H1 (cell line): ENCODE results near the gene EPHA3. TPM values are rescaled to one million over a fixed set of nuclear protein-coding genes. Genes with fewer than 3 reads are reported as not detected.

Experiments used
- ASH2L ChIP-seq: fragments of 200-600, 300-600 bp; sonication (generic); IDR thresholded peaks from one replicate; pipeline ENCODE4 v1.7.1; 2017; ENCODE audit warnings: low read length
- BACH1 ChIP-seq: IDR thresholded peaks from 2 replicates; pipeline ENCODE4 v1.6.1; 2012; ENCODE audit warnings: low read length, improper control_type of control experiment
- CHD2 ChIP-seq: IDR thresholded peaks from 2 replicates; pipeline ENCODE4 v1.6.1; 2012; ENCODE audit warnings: low read length, improper control_type of control experiment
- CTCF ChIP-seq, 3 experiments: IDR thresholded peaks; 1 replicate in 2 of 3; 2 replicates in 1 of 3; pipeline versions ENCODE4 v1.5.1 to v1.6.1; 2011; ENCODE audit warnings: low read length in 3 of 3, mild to moderate bottlenecking in 3 of 3, inconsistent platforms in 2 of 3, low read depth in 1 of 3, moderate library complexity in 1 of 3; ENCODE audit not compliant: insufficient read depth in 1 of 3; ENCODE audit errors: control extremely low read depth in 1 of 3
- EP300 ChIP-seq, 2 experiments: IDR thresholded peaks; 1 replicate in 1 of 2; 2 replicates in 1 of 2; pipeline ENCODE4 v1.6.1; 2011 to 2012; ENCODE audit warnings: low read depth in 2 of 2, low read length in 2 of 2, mild to moderate bottlenecking in 2 of 2, borderline replicate concordance in 1 of 2, inconsistent platforms in 1 of 2, moderate library complexity in 1 of 2
- EZH2 ChIP-seq: fragments of 200-600 bp; sonication (generic); IDR thresholded peaks from 2 replicates; pipeline ENCODE4 v1.7.1; 2012; ENCODE audit warnings: low read depth, mild to moderate bottlenecking, moderate library complexity, low read length, inconsistent platforms; ENCODE audit not compliant: severe bottlenecking
- GABPA ChIP-seq: IDR thresholded peaks from 2 replicates; pipeline ENCODE4 v1.6.1; 2011; ENCODE audit warnings: mild to moderate bottlenecking, low read length, moderate library complexity, borderline replicate concordance; ENCODE audit not compliant: insufficient read depth
- JUND ChIP-seq: IDR thresholded peaks from 2 replicates; pipeline ENCODE4 v1.6.1; 2011; ENCODE audit warnings: mild to moderate bottlenecking, improper control_type of control experiment, low read length
- MAX ChIP-seq: IDR thresholded peaks from 2 replicates; pipeline ENCODE4 v1.6.1; 2012; ENCODE audit warnings: inconsistent platforms
- NANOG ChIP-seq: IDR thresholded peaks from 2 replicates; pipeline ENCODE4 v1.6.1; 2011; ENCODE audit warnings: low read length, low read depth, mild to moderate bottlenecking, inconsistent platforms; ENCODE audit not compliant: insufficient read depth, poor library complexity, severe bottlenecking
- NRF1 ChIP-seq: IDR thresholded peaks from 2 replicates; pipeline ENCODE4 v1.6.1; 2011; ENCODE audit warnings: mild to moderate bottlenecking, low read depth, low read length, improper control_type of control experiment
- POU5F1 ChIP-seq: IDR thresholded peaks from 2 replicates; pipeline ENCODE4 v1.6.1; 2011; ENCODE audit warnings: low read depth, mild to moderate bottlenecking, low read length, moderate library complexity
- RAD21 ChIP-seq, 2 experiments: IDR thresholded peaks in 1 of 2; conservative IDR thresholded peaks in 1 of 2; 2 replicates each; pipeline ENCODE4 v1.6.1; 2011; ENCODE audit warnings: low read depth in 2 of 2, low read length in 2 of 2, improper control_type of control experiment in 1 of 2, inconsistent platforms in 1 of 2, mild to moderate bottlenecking in 1 of 2, moderate library complexity in 1 of 2
- RBBP5 ChIP-seq: IDR thresholded peaks from 2 replicates; pipeline ENCODE4 v1.7.1; 2012; ENCODE audit warnings: low read depth, mild to moderate bottlenecking, inconsistent platforms, low read length, moderate library complexity, borderline replicate concordance
- RXRA ChIP-seq: IDR thresholded peaks from 2 replicates; pipeline ENCODE4 v1.6.1; 2011; ENCODE audit warnings: low read depth, mild to moderate bottlenecking, low read length, moderate library complexity; ENCODE audit not compliant: insufficient read depth
- SP1 ChIP-seq: IDR thresholded peaks from 2 replicates; pipeline ENCODE4 v1.6.1; 2011; ENCODE audit warnings: low read depth, low read length
- SP2 ChIP-seq: IDR thresholded peaks from 2 replicates; pipeline ENCODE4 v1.6.1; 2012; ENCODE audit warnings: mild to moderate bottlenecking, low read length, inconsistent platforms
- SUZ12 ChIP-seq: fragments of 200-600 bp; sonication (generic); IDR thresholded peaks from 2 replicates; pipeline ENCODE4 v1.6.1; 2012; ENCODE audit warnings: mild to moderate bottlenecking, inconsistent platforms, low read length, moderate library complexity, mixed read lengths
- polyA plus RNA-seq, 7 experiments: library from polyadenylated mRNA; depleted of rRNA in 3 of 7; stranded (reverse) in 5 of 7; unstranded in 2 of 7; fragments of >200 nt in 5 of 7; fragments of 200-250 nt in 2 of 7; gene quantifications; 1 replicate in 5 of 7; 2 replicates in 1 of 7; 4 replicates in 1 of 7; pipeline versions ENCODE4 v1.2.1 to v1.2.3, GENCODE V29; 2011 to 2013; ENCODE audit warnings: missing spikeins in 2 of 7, mixed read lengths in 2 of 7
- total RNA-seq: library from RNA; stranded (reverse); fragmentation: NEBNext Ultra II Directional; extraction: Animal tissue kit (Norgen Biotek cat#: 25700); gene quantifications from 2 replicates; pipeline ENCODE4 v1.2.1, GENCODE V29; 2021
- TF ChIP-seq, protein P1 (sequence below): IDR thresholded peaks from 2 replicates; pipeline ENCODE4 v1.6.1; 2011; ENCODE audit warnings: low read depth, mild to moderate bottlenecking, low read length; ENCODE audit not compliant: insufficient read depth

The EPHA3 gene
- total and polyA plus RNA-seq, 2 of the 8 experiments (the other 6 are each of a cell fraction or from before 2014, with no cell fraction given), result 0.09 to 0.22 TPM

GRCh38 chr3:89107461-89108290 is at the start of gene EPHA3 (continued):
- TF ChIP-seq NRF1, result no peak
- no peak for TF ChIP-seq EP300 (IDR thresholded peaks at IDR 0.05; ENCODE audit: borderline replicate concordance in 1 of 2, low read depth in 2 of 2, low read length in 2 of 2)
- TF ChIP-seq GABPA, result no peak
- TF ChIP-seq RAD21 (IDR thresholded peaks at IDR 0.05 in 1 of 2, conservative IDR thresholded peaks at IDR 0.05 in 1 of 2; ENCODE audit: low read depth in 2 of 2, low read length in 2 of 2), result peak in 1 of 2 experiments; percentile 21; a peak in 2 of 4 replicates
- peak; percentile 58 for TF ChIP-seq ASH2L
- no peak for TF ChIP-seq POU5F1
- TF ChIP-seq RBBP5, result peak; percentile 36; the same call in 1 of the 2 replicates
- no peak for TF ChIP-seq NANOG
- TF ChIP-seq, protein P1, sequence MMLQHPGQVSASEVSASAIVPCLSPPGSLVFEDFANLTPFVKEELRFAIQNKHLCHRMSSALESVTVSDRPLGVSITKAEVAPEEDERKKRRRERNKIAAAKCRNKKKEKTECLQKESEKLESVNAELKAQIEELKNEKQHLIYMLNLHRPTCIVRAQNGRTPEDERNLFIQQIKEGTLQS, result no peak
- TF ChIP-seq SUZ12, result no peak
- TF ChIP-seq SP2, result no peak
- no peak for TF ChIP-seq CTCF (IDR thresholded peaks at IDR 0.05; ENCODE audit: control extremely low read depth in 1 of 3, insufficient read depth in 1 of 3, low read depth in 1 of 3, low read length in 3 of 3)
- TF ChIP-seq BACH1, result no peak
- peak; percentile 53 for TF ChIP-seq CHD2
- no peak for TF ChIP-seq JUND
- TF ChIP-seq SP1, result peak; percentile 39; the same call in 1 of the 2 replicates
- peak; percentile 85 for TF ChIP-seq MAX
- no peak for TF ChIP-seq RXRA
- no peak for TF ChIP-seq EZH2
